ENCODE results near the gene DLG2.

The DLG2 gene

GRCh38 chr11:84408946-84409411, 1218.2 kb downstream of the DLG2 start:
- TF ChIP-seq CTCF (conservative IDR thresholded peaks at IDR 0.05; ENCODE audit: low read depth, low read length): no peak
- no peak for DNase-seq (ENCODE audit: low read depth)
- H3K4me3 ChIP-seq (ENCODE audit: low read length): no peak overlapping the region

DNA sequence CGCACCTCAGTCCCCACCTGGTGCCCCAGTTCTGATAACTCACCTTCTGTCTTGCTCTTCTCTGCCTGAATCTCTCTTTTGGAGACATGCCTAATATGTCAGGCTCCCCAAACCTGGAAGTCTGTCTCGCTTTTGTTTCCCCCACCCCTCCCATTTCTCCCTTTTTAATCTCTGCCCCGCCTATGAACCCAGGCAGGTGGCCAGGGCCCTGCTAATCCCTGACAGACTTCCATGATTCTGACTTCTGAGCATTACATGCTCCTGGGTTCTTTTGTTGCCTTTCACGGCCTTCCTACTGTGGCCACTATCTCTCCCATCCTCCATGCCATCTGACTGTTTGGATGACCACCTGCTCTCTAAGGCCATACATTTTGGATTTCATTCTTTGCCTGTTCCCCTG, 1220.1 kb downstream of the DLG2 start:
- DNase-seq (ENCODE audit: low read depth): no peak
- no peak for TF ChIP-seq CTCF (conservative IDR thresholded peaks at IDR 0.05; ENCODE audit: low read depth, low read length)
- no peak overlapping the region for H3K4me3 ChIP-seq (ENCODE audit: low read length)

GRCh38 chr11:84398017-84398626, 1229.0 kb downstream of the DLG2 start:
- TF ChIP-seq CTCF (conservative IDR thresholded peaks at IDR 0.05; ENCODE audit: low read depth, low read length): peak; percentile 74
- H3K4me3 ChIP-seq (ENCODE audit: low read length): no peak overlapping the region
- no peak for DNase-seq (ENCODE audit: low read depth)

- DNase-seq (ENCODE audit: low read depth): peak; percentile 71
- no peak overlapping the region for H3K4me3 ChIP-seq (ENCODE audit: low read length)
- TF ChIP-seq CTCF (conservative IDR thresholded peaks at IDR 0.05; ENCODE audit: low read depth, low read length): no peak
Measured at GRCh38 chr11:84396521-84396920, 1230.6 kb downstream of the DLG2 start.

GRCh38 chr11:84390441-84391078, 1236.6 kb downstream of the DLG2 start:
- peak; percentile 43 for TF ChIP-seq CTCF (conservative IDR thresholded peaks at IDR 0.05; ENCODE audit: low read depth, low read length)
- peak; percentile 91 for DNase-seq (ENCODE audit: low read depth)
- no peak overlapping the region for H3K4me3 ChIP-seq (ENCODE audit: low read length)

GRCh38 chr11:84389696-84390095, 1237.4 kb downstream of the DLG2 start:
- H3K4me3 ChIP-seq (ENCODE audit: low read length): no peak overlapping the region
- no peak for TF ChIP-seq CTCF (conservative IDR thresholded peaks at IDR 0.05; ENCODE audit: low read depth, low read length)
- DNase-seq (ENCODE audit: low read depth): no peak

- DNase-seq (ENCODE audit: low read depth): no peak
- H3K4me3 ChIP-seq (ENCODE audit: low read length): no peak overlapping the region
- TF ChIP-seq CTCF (conservative IDR thresholded peaks at IDR 0.05; ENCODE audit: low read depth, low read length): peak; percentile 88
Measured at GRCh38 chr11:84384731-84385130, 1242.4 kb downstream of the DLG2 start.
